Activated CD4-positive, CD25-positive, alpha-beta regulatory T cell treated with anti-CD3 and anti-CD28 coated beads, Interleukin-2, amount 50 U/mL, for 16 hours (primary cell): Measurements from ENCODE around the gene IL3.

Experiments
- DNase-seq: peaks from one replicate; pipeline ENCODE4 v3.0.0-alpha.2; 2020; ENCODE audit warnings: low read depth, low spot score

IL3 gene

DNA sequence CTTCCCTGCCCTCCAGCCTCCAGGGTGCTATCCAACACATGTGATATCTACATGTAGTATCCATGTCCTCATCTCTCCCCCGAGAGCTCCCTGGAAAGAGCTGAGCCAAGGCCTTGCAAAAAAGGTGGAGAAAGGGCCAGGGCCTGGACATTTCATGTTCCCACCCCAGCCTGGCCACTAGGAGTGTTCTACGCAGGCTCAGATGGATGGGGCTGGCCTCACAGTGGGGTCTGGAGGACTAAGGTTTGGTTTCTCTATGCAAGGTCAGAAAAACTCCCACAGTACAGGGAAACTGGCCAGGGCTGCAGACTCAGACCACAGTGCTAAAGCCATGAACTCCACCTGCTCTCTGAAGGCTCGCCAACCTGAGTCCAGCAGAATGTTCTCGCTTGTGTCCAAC is 11.6 kb downstream of the IL3 start:
- DNase-seq, result no peak

DNA sequence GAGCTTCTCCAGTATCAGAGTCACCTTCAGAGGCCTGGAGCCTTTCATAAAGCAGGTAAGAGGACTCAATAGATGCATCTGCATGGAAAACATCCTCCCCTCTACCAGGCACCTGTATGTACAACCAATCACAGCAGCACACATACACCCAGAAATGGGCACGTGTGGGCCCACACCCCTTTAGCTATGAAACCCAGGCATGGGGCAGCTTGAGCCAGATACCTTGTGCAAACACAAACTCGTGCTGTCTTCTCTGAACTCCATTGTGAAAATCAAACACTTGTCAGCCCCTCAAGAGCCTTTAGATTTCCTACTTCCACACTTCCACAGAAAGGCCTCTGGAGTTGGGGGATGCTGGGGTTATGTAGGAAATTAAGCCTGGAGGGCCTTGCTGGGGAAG is 12.1 kb downstream of the IL3 start:
- no peak for DNase-seq

DNA sequence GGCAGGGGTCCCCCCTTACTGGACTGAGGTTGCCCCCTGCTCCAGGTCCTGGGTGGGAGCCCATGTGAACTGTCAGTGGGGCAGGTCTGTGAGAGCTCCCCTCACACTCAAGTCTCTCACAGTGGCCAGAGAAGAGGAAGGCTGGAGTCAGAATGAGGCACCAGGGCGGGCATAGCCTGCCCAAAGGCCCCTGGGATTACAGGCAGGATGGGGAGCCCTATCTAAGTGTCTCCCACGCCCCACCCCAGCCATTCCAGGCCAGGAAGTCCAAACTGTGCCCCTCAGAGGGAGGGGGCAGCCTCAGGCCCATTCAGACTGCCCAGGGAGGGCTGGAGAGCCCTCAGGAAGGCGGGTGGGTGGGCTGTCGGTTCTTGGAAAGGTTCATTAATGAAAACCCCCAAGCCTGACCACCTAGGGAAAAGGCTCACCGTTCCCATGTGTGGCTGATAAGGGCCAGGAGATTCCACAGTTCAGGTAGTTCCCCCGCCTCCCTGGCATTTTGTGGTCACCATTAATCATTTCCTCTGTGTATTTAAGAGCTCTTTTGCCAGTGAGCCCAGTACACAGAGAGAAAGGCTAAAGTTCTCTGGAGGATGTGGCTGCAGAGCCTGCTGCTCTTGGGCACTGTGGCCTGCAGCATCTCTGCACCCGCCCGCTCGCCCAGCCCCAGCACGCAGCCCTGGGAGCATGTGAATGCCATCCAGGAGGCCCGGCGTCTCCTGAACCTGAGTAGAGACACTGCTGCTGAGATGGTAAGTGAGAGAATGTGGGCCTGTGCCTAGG is 13.0 kb downstream of the IL3 start, which contains the start of gene CSF2:
Gene CSF2 (plus strand): TSS at position 559 of the 783 bp plus-strand sequence. CDS start 35 bp downstream, at position 594.
- DNase-seq, result no peak

DNA sequence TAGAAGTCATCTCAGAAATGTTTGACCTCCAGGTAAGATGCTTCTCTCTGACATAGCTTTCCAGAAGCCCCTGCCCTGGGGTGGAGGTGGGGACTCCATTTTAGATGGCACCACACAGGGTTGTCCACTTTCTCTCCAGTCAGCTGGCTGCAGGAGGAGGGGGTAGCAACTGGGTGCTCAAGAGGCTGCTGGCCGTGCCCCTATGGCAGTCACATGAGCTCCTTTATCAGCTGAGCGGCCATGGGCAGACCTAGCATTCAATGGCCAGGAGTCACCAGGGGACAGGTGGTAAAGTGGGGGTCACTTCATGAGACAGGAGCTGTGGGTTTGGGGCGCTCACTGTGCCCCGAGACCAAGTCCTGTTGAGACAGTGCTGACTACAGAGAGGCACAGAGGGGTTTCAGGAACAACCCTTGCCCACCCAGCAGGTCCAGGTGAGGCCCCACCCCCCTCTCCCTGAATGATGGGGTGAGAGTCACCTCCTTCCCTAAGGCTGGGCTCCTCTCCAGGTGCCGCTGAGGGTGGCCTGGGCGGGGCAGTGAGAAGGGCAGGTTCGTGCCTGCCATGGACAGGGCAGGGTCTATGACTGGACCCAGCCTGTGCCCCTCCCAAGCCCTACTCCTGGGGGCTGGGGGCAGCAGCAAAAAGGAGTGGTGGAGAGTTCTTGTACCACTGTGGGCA is 13.8 kb downstream of the IL3 start:
- no peak for DNase-seq

DNA sequence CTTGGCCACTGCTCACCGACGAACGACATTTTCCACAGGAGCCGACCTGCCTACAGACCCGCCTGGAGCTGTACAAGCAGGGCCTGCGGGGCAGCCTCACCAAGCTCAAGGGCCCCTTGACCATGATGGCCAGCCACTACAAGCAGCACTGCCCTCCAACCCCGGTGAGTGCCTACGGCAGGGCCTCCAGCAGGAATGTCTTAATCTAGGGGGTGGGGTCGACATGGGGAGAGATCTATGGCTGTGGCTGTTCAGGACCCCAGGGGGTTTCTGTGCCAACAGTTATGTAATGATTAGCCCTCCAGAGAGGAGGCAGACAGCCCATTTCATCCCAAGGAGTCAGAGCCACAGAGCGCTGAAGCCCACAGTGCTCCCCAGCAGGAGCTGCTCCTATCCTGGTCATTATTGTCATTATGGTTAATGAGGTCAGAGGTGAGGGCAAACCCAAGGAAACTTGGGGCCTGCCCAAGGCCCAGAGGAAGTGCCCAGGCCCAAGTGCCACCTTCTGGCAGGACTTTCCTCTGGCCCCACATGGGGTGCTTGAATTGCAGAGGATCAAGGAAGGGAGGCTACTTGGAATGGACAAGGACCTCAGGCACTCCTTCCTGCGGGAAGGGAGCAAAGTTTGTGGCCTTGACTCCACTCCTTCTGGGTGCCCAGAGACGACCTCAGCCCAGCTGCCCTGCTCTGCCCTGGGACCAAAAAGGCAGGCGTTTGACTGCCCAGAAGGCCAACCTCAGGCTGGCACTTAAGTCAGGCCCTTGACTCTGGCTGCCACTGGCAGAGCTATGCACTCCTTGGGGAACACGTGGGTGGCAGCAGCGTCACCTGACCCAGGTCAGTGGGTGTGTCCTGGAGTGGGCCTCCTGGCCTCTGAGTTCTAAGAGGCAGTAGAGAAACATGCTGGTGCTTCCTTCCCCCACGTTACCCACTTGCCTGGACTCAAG is 14.6 kb downstream of the IL3 start:
- DNase-seq, result no peak

DNA sequence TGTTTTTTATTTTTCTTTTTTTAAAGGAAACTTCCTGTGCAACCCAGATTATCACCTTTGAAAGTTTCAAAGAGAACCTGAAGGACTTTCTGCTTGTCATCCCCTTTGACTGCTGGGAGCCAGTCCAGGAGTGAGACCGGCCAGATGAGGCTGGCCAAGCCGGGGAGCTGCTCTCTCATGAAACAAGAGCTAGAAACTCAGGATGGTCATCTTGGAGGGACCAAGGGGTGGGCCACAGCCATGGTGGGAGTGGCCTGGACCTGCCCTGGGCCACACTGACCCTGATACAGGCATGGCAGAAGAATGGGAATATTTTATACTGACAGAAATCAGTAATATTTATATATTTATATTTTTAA is 15.2 kb downstream of the IL3 start:
- no peak for DNase-seq

DNA sequence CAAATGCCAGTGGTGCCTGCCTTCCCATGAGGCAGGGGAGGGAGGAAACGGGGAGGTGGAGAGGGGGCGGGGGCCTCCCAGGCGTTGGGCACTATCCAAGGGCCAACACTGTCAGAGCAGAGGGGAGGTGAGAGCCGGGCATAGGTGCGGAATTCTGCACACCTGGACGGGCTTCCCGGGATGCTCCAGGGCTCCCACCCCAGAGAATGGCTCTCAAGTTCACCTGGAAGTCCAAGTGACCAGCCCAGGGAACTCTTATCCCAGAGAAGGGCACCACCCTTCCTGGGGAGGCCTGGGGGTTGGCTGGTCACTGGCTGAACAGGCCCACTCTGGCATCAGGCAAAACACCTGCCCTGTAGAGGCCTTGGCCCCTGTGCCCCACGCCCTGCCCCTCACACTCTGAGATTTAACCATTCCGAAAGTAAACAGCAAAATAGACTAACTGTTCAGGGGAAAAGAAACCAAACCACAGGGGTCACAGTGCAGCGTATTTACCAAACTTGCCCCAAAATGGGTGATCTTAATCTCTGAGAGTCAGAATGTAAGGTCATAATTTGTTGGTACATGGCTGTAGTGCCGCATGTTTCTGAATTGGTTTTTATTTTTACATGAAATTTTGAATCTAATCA is 15.9 kb downstream of the IL3 start:
- DNase-seq, result no peak

DNA sequence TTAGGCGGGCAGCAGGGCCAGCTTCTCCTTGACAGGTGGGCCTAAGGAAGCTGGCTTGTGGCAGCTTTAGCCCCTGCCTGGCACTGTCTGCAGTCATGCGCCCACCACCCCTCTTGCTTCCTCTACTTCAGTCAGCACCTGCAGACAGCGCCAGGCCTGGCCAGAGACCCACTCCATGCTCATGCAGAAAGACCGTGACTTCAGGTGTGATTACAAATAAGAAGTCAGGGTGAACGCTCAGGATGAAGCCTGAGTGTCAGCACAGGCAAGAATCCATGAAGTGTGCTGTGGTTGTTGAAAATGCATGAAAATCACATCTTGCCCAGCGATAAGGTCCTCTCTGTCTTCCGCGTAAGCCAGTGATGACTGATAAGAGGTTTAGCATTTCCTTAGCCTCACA is 16.5 kb downstream of the IL3 start:
- DNase-seq, result no peak

DNA sequence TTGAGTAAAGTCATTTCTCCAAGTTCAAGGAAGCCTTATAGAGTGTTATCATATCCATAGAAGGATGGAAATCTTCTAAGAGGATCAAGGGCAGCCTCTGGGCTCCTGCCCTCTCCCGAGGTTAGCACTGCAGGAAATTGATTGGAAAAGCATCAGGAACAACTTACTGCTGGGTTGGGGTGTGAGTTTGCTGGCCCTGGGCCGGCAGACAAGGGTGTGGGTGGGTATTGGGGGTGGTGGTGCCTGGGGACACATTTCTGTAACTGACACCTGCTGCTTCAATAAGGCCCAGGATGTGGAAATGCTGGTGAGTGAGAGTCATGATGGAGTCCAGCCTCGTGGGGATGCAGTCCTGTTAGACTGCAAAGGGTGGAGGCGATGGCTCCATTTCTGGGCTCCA is 18.6 kb downstream of the IL3 start:
- DNase-seq, result no peak

DNA sequence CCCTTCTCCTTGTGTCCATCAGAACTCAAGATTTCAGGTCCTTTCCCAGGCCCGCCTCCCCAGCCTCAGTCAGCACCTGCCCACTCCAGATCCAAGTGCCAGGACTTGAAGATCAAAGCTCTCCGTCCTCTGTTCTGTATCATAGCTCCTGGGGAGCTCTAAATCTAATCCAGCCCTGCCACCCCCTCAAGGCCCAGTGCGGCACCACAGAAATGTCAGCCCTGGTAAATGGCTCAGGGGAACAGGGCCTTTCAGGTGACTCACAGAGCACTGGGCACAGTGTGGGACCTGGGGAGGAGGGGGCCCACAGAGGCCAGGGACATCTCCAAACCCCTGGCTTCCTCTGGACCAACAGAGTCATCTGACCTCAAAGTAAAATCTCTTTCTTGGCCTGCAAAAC is 19.2 kb downstream of the IL3 start:
- DNase-seq, result no peak

DNA sequence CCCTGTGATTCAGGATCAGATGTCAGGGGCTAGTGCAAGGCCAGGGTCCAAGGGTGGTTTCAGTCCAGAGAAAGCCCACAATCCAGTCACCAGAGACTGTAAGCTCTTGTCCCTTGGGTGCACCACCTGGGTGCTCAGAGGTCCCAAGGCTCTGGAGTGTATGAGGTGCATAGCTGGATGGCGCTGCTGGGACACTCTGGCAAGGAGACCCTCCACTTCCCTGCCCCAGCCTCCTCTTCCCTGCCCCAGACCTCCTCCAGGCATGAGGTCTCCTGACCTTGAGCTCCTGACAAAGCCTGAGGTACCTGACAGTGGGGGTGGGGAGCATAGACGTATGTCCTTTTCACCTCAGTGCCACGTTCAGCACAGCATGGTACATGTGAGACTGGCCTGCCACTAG is 20.1 kb downstream of the IL3 start:
- no peak for DNase-seq

DNA sequence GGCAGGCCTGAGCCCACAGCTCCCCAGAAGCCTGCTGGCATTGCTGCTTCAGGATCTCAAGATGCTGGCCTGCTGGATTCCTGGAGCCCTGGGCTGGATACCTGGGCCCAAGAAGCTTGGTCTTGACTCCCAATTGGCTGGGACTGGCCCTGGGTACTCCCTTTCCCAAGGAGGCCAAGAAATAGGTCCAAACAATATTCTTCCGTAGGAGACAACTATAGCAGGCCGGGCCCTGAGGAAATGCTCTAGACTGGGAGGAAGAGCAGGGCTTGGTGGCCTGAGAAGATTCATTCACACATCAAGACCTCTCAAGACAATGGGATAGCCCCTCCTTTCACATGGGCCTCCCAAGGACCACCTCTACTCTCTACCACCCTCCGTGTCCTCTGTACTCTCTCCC is 21.0 kb downstream of the IL3 start:
- DNase-seq, result no peak

DNA sequence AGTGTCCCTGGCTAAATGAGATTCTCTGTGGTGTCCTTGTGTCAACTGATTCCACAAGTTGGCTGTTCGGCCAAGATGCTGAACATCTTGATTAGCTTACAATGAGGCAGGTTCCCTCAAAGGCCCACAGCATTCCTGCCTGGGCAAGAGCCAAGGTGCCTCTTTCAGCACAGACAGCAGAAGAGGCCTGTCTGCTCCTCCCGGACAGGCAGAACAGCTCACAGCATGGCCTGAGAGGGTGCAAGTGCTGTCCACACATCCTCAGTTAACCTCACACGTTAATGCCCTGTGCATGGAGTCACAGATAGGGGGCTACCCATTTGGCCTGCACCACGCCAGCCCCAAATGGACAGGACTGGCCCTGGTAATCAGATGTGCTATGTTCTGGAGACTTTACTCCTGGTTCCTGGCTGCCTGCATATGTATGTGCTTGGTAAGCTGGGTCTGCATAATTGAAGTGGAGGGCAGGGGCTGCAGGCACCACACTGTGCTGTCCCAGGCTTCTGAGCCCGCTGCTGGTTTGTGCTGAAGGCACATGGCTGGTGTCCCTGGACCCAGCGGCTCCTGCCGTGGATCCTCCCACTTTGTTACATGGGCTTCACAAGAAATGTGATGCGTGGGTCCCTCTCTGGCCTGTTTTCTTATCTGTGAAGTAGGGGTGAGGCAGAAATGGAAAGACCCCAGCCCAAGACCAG is 22.0 kb downstream of the IL3 start:
- no peak for DNase-seq

DNA sequence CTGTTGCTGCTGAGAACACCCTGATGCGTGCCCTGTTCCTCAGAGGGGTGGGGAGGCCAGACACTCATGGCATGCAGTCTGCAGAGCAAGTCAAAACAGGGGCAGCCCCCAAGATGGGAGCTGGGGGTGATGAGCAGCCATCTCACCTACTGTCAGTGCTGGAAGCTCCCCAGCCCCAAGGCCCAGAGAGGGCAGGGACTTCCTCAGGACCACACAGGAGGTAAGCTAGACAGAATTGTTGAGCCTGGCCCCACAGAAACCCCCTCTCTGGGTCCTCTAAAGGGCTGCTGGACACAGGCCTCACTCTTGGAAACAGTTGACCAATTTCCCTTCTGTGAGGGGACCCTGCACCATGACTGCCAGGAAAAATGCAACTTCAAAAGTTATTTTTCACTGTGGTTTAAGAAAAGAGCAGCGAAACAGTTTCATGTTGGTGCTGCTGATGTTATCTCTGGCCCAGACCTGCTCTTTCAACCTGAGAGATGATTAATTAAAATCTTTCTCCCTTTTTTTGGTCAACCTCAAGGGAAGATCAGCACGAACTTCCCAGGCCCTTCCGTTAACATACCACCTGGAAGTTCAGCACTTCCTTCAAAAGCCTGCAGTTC is 22.7 kb downstream of the IL3 start:
- DNase-seq, result no peak

DNA sequence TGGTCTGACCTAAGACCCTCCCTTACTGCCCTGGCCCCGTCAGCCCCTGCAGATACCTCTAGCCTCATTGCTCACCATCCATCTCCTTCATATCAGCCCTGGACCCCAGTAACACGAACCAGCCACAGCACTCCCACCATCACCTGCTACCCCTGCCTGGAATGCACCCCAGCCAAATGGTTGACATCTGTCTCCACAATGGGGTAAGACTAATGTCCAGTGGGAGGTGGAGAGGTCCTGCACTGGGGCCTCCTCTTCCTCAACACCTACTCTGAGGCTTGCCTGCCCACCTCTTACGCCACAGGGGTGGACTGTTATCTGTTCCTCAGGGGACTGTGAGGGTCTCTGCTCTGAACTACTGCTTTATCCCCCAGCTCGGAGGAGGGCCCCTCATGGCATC is 25.2 kb downstream of the IL3 start:
- no peak for DNase-seq

DNA sequence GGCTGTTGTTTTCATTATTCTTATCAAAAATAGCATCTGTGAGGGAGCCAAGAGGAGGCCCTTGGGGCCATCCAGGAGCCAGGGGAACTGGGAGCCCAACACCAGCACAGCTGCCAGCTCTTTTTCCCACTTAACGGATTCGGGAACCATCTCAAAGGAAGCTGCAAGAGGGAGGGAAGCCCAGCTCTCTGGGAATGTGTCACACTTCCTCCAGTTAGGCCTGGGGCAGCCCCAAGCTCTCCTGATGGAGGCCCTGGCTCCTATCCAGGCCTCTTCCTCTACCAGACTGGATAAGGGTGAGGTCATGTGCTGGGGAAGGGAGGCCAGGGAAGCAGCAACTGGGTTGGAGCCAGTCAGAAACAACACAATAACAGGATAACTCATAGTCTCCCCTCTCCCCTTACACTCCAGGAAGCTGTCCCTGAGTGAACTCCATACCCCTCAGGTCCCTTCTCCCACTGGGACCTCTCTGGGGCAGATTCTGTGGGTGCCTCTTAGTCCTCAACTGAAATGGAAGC is 25.9 kb downstream of the IL3 start:
- DNase-seq, result no peak

DNA sequence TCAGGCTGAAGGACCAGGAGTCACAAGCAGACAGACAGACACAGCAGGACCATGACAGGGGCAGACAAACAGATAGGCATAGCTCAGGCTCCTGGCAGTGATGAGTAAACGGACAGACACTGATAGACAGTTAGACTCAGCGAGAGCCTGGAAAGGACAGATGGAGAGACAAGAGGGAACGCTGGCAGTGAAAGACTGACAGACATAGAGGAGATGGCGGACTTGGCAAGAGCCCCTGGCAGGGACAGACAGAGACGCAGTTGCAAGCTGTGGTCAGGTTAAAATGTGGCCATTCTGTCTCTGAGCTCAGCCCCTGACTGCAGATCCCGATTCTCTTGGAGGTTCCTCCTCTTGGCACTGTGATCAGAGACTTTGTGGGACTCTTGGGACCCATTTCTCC is 26.7 kb downstream of the IL3 start:
- DNase-seq, result no peak

DNA sequence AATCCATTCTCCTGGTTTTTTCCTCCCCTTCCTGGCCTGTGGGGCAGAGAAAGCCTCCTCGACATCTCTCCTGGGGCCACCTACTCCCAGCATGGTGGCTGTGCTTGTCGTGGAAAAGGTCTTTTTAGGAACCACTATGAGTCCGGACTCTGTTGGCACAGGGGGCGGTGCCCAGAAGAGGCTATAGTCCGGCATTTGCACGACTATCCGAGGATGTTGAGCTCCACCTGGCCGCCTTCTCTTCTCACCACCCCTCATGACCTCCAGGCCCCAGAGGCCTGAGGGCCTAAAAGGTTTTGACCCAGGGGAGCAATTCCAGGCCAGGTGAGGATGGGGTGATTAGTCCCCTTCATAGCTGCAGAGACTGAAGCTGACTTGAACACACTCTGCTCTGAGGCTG is 27.2 kb downstream of the IL3 start:
- DNase-seq, result no peak

DNA sequence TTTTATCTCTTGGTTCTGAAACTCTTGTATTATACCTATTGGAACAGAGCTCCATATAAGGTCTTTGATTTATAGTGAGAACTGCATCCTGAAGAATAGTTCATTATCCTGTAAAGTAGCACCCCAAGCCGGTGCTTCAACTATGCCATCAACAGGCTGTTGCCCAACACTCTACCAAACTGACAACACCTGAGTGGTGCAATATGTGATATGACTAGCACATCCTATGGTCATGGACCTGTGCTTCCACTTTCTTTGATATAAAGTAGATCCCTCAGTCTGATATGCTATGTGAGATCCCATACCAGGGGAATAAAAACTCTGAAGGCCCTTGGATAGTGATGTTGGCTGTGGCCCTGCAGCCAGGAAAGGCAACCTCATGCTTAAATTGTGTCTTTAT is 28.9 kb downstream of the IL3 start:
- no peak for DNase-seq

DNA sequence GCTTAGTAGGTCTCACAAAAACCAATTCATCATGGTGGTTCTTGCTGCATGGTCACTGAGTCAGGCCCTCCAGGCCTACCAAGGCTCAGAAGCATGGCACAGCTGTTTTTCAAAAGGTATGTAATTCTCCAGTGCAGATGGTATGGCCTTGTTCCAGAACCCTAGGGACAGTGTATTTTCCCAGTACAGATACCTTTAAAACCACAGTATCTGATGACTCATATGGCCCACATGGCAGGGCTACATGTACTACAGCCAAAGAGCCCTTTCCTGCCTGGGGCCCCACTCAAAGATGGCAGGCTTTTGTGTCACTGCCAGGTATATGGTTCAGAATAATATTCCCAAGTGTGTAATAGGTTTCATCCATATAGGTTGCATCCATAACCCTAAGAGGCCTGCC is 29.7 kb downstream of the IL3 start:
- DNase-seq, result no peak

DNA sequence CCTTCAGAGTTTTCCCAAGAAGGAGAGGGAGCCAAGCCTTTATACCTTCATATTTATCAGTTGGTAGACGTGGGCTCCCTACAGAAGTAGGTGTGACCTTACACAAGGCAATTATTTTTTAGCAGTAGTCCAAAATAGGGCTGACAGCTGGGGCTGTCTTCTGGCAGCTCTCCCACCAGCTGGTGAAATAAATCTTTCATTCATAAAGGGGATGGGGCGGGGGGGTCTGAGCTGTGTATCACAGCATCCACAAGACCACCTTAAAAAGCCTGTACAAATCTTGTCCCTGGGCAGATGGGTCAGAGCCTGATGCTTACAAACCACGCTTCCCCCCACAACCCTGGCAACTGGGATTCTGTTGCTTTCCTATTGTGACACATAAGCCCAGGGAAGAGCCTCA is 32.8 kb downstream of the IL3 start:
- no peak for DNase-seq
